Progenitor cell of endocrine pancreas (in vitro differentiated cells): ENCODE measurements around the gene ACTR1B. TPM values are rescaled to one million over a fixed set of nuclear protein-coding genes. Genes with fewer than 3 reads are reported as not detected.
A peak's percentile ranks its signal among the peaks of the same experiment; 100 is the strongest.

Experiments used
- DNase-seq: peaks from one replicate; pipeline ENCODE4 v3.0.0; 2021; ENCODE audit warnings: low spot score; ENCODE audit not compliant: unreplicated experiment
- H3K27ac Mint-ChIP-seq: 2 replicates; pipeline ENCODE4 v1.8.0; 2021; ENCODE audit warnings: mild to moderate bottlenecking, moderate library complexity, mixed read lengths
- H3K27me3 Mint-ChIP-seq: 2 replicates; pipeline ENCODE4 v1.8.0; 2021; ENCODE audit warnings: mixed read lengths
- H3K36me3 Mint-ChIP-seq: 2 replicates; pipeline ENCODE4 v1.8.0; 2022; ENCODE audit warnings: mixed read lengths; ENCODE audit not compliant: insufficient read depth
- H3K4me1 Mint-ChIP-seq: 2 replicates; pipeline ENCODE4 v1.8.0; 2021; ENCODE audit warnings: low read depth, mixed read lengths
- H3K4me3 Mint-ChIP-seq: 2 replicates; pipeline ENCODE4 v1.8.0; 2021; ENCODE audit warnings: low read depth, mild to moderate bottlenecking, moderate library complexity, mixed read lengths
- H3K9me3 Mint-ChIP-seq: 2 replicates; pipeline ENCODE4 v1.8.0; 2021; ENCODE audit warnings: low read depth, mixed read lengths
- total RNA-seq: library from RNA; stranded (reverse); gene quantifications from 2 replicates; pipeline ENCODE4 v1.2.1, GENCODE V29; 2021
- TF ChIP-seq, protein P1 (sequence below): fragments of 200-600 bp; sonication (generic); IDR thresholded peaks from one replicate; pipeline ENCODE4 v1.5.0; 2021; ENCODE audit warnings: antibody characterized with exemption, mild to moderate bottlenecking; ENCODE audit not compliant: unreplicated experiment

Gene ACTR1B
- total RNA-seq, 1 donor from 2014 or later = 88.5 TPM

DNA sequence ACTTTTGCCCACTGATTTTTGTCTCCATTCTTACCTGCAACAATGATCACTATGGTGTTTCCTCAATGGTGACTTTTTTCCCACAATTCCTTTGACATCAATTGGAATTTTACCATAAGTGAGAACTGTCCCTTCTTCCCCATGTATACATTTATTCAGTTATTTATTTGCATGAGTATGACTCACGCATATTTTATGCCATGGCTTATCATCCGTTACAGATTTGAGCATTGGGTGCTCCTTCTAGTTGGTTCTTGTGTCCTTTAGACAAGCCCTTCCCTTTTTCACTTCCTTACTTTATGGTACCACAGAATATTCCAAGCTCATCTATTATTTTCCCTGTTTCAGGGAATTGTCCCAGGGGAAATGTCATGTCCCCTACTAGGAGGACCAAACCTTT is 10.4 kb downstream of the ACTR1B start:
- Mint-ChIP-seq H3K9me3 (peaks cover 20% of the 10 kb centered on the region), H3K27ac (peak overlapping the region; percentile 2), H3K36me3 (peaks cover 45% of the 10 kb centered on the region), H3K4me3 (no peak overlapping the region), H3K4me1 (no peaks in the 10 kb centered on the region), H3K27me3 (no peaks in the 10 kb centered on the region)
- TF ChIP-seq, protein P1, sequence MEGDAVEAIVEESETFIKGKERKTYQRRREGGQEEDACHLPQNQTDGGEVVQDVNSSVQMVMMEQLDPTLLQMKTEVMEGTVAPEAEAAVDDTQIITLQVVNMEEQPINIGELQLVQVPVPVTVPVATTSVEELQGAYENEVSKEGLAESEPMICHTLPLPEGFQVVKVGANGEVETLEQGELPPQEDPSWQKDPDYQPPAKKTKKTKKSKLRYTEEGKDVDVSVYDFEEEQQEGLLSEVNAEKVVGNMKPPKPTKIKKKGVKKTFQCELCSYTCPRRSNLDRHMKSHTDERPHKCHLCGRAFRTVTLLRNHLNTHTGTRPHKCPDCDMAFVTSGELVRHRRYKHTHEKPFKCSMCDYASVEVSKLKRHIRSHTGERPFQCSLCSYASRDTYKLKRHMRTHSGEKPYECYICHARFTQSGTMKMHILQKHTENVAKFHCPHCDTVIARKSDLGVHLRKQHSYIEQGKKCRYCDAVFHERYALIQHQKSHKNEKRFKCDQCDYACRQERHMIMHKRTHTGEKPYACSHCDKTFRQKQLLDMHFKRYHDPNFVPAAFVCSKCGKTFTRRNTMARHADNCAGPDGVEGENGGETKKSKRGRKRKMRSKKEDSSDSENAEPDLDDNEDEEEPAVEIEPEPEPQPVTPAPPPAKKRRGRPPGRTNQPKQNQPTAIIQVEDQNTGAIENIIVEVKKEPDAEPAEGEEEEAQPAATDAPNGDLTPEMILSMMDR = no peak
- DNase-seq = no peak

DNA sequence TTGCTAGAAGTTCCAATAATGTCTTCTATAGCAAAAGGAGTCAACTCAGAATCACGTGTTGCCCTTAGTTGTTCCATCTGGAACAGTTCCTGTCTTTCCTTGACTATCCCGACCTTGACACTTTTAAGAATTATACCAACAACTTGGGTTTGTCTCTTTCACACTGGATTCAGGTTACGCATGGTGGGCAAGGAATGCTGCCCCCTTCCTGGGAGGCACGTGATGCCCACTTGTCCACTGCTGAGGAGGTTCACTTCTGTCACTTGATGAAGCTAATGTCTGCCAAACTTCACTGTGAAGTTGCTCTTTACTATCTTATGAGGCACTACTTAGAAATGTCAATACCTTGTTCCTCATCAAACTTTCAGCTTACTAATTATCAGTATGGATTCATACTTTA is 12.7 kb downstream of the ACTR1B start:
- Mint-ChIP-seq H3K36me3 (peaks cover 44% of the 10 kb centered on the region), H3K4me3 (no peak overlapping the region), H3K4me1 (peaks cover 5% of the 10 kb centered on the region), H3K9me3 (peaks cover 20% of the 10 kb centered on the region), H3K27me3 (no peaks in the 10 kb centered on the region), H3K27ac (peak overlapping the region; percentile 41)
- no peak for DNase-seq
- TF ChIP-seq, protein P1 = no peak

DNA sequence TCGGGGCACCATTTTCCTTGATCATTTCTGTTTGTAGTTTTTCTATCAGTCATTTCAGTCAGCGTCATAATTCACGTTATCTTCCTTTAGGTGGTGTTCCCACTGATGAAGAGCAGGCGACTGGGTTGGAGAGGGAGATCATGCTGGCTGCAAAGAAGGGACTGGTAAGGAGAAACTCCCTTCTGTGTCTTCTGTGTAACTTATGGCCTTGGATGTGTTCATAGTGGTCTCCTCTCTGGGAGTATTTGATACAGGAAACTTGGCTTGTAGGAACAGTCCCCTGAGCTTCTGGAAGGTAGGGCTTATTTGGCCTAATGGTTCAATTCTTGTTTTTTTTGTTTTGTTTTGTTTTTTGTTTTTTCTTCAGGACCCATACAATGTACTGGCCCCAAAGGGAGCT is 16.9 kb downstream of the ACTR1B start:
- TF ChIP-seq, protein P1 = no peak

DNA sequence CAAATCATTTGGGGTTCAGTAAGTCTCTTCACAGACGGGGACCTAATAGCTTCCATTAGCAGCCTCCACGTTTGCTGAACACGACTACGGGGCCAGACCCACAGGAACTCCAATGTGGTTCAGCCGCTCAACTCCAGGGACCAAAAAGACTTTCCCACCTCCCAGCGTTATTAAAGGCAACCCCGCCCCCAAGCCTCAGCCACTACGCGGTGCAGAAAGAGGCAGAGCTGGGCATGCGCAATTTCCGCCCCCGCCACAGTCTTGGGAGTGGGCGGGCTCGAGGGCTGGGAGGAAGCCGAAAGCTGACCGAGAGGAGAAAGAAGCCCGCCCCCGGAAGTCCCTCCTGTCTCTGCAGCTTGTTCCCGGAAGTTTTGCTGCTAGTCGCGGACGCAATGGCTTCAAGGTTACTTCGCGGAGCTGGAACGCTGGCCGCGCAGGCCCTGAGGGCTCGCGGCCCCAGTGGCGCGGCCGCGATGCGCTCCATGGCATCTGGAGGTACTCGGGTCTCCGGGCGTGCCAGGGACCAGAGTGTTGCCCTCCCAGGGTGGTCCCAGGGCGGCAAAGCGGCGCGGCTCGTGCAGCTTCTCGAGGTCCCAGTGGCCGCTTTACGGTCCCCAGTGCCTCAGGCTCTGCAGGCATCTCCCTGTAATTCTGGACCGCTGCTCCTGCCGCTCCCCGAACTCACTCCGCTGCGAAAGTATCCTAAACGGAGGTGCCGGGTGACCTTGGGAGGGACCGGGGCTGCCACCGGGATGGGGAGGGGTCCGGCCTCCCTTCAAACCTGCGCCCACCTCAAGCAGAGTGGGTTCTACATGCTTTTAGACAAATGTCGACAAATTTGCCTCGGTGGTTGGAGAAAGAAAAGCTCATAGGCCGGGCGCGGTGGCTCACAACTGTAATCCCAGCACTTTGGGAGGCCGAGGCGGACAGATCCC is 17.9 kb downstream of the ACTR1B start, which contains the start of gene COX5B:
COX5B (plus strand) TSS at position 368 of the 935 bp plus-strand sequence; CDS start at position 393, 25 bp downstream.
- peaks cover 18% of the 10 kb centered on the region for H3K36me3 Mint-ChIP-seq

More for the DNA sequence above, 16.9 kb downstream of the ACTR1B start:
- no peaks in the 10 kb centered on the region for H3K27me3 Mint-ChIP-seq
- peaks cover 18% of the 10 kb centered on the region for H3K36me3 Mint-ChIP-seq
- no peak overlapping the region for H3K27ac Mint-ChIP-seq
- H3K9me3 Mint-ChIP-seq = no peaks in the 10 kb centered on the region
- DNase-seq = no peak
- peak overlapping the region; percentile 94 for H3K4me3 Mint-ChIP-seq
- H3K4me1 Mint-ChIP-seq = peaks cover 9% of the 10 kb centered on the region

DNA sequence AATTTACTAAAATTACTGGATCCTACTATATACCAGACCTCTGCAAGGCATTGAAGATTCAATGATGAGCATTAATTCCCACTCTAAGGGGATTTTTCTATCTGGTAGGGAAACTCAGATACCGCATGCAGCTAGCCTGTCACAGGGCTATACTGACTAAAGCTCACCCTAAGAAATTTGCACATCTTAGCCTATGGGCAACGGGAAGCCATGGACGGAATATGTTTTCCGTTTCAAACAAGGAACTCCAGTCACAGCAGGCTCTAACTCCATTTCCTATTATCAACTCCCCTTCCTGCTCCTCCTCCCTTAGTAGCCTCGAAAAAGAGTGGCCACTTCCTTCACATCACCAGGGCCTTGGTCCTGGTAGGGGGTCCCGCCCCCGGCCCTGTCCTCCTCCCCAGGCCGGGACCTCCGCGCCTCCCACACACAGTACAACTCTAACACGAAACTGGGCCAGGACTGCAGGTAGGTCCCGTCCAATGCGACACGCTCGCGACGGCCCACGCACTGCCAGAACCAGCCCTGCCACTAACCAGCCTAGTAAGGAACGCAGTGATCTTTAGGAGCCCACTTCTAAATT is 18.6 kb downstream of the ACTR1B start:
- no peak for DNase-seq
- TF ChIP-seq, protein P1 = no peak
- Mint-ChIP-seq H3K4me3 (peak overlapping the region; percentile 94), H3K9me3 (no peaks in the 10 kb centered on the region), H3K27ac (peak overlapping the region; percentile 99), H3K36me3 (peaks cover 18% of the 10 kb centered on the region), H3K27me3 (no peaks in the 10 kb centered on the region), H3K4me1 (peaks cover 9% of the 10 kb centered on the region)

More for the DNA sequence above, 17.9 kb downstream of the ACTR1B start, which contains the start of gene COX5B:
- DNase-seq = peak; percentile 95
- no peaks in the 10 kb centered on the region for H3K9me3 Mint-ChIP-seq
- H3K27me3 Mint-ChIP-seq = no peaks in the 10 kb centered on the region
- peak within 1 kb of the TSS; percentile 99 for H3K27ac Mint-ChIP-seq
- H3K4me1 Mint-ChIP-seq = peaks cover 9% of the 10 kb centered on the region
- TF ChIP-seq, protein P1 = no peak
- peak within 1 kb of the TSS; percentile 94 for H3K4me3 Mint-ChIP-seq
